Activated CD8-positive, alpha-beta memory T cell treated with anti-CD3 and anti-CD28 coated beads, Interleukin-2, amount 50 U/mL, for 4 hours (primary cell): ENCODE data around the gene EVA1C.
A peak's percentile ranks its signal among the peaks of the same experiment; 100 is the strongest.
"Not testable (repeated sequence)": the region's sequence is repeated elsewhere in the genome, so short reads cannot be mapped to it uniquely, and the experiment has no call there.

ENCODE experiments used
- DNase-seq: peaks from one replicate; pipeline ENCODE4 v3.0.0-alpha.2; 2020

Gene EVA1C

GRCh38 chr21:32412162-32413014, at the start of gene EVA1C:
Gene EVA1C (plus strand): TSS chr21:32412706. CDS start chr21:32412854, 148 bp downstream.
- DNase-seq = peak; percentile 86

- no peak for DNase-seq
Measured at GRCh38 chr21:32364387-32364786, 48.1 kb upstream of the EVA1C start.

- DNase-seq = no peak
Measured at GRCh38 chr21:32364796-32365195, 47.7 kb upstream of the EVA1C start.

GRCh38 chr21:32366191-32366590, 46.3 kb upstream of the EVA1C start:
- DNase-seq = no peak

- no peak for DNase-seq
Measured at GRCh38 chr21:32367158-32367557, 45.3 kb upstream of the EVA1C start.

- DNase-seq = no peak
Measured at GRCh38 chr21:32368386-32368785, 44.1 kb upstream of the EVA1C start.

- DNase-seq = not testable (repeated sequence)
Measured at GRCh38 chr21:32368961-32369360, 43.5 kb upstream of the EVA1C start.

GRCh38 chr21:32370998-32371766, 41.3 kb upstream of the EVA1C start:
- DNase-seq = no peak

- DNase-seq = no peak
Measured at GRCh38 chr21:32371913-32372314, 40.6 kb upstream of the EVA1C start.

GRCh38 chr21:32372755-32373154, 39.8 kb upstream of the EVA1C start:
- no peak for DNase-seq

- no peak for DNase-seq
Measured at GRCh38 chr21:32377506-32377905, 35.0 kb upstream of the EVA1C start.

- no peak for DNase-seq
Measured at GRCh38 chr21:32377991-32378390, 34.5 kb upstream of the EVA1C start.

GRCh38 chr21:32378956-32379355, 33.5 kb upstream of the EVA1C start:
- no peak for DNase-seq

- no peak for DNase-seq
Measured at GRCh38 chr21:32380940-32381339, 31.6 kb upstream of the EVA1C start.

GRCh38 chr21:32381571-32381970, 30.9 kb upstream of the EVA1C start:
- no peak for DNase-seq

- no peak for DNase-seq
Measured at GRCh38 chr21:32382108-32382644, 30.3 kb upstream of the EVA1C start.

- no peak for DNase-seq
Measured at GRCh38 chr21:32383812-32384211, 28.7 kb upstream of the EVA1C start.

GRCh38 chr21:32386195-32386870, 26.2 kb upstream of the EVA1C start:
- no peak for DNase-seq

- DNase-seq = no peak
Measured at GRCh38 chr21:32387151-32387550, 25.4 kb upstream of the EVA1C start.

GRCh38 chr21:32388306-32388705, 24.2 kb upstream of the EVA1C start:
- DNase-seq = no peak

- no peak for DNase-seq
Measured at GRCh38 chr21:32389337-32390015, 23.0 kb upstream of the EVA1C start.

GRCh38 chr21:32390537-32391224, 21.8 kb upstream of the EVA1C start:
- not testable (repeated sequence) for DNase-seq
